Measurements from ENCODE around the gene KLF7.

DNA sequence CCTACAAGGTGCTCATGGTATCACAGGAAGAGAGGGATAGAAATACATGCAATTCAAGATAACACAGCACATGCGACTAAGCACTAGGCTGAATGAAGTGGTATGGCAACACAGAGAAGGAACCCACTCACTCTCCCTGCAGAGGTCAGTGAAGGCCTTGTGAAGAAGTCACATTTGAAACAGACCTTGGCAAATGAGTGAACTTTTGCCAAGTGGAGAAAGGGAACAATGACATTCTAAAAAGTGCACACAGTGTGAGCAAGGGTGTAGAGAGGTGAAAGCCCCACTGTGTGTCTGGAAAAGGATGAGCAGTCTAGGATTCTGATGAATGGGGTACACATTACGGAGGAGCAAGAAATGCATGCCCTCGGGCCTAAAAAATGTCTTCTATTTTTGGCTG lies 23.3 kb downstream of the KLF7 start:
- no peak for TF ChIP-seq EZH2 (IDR thresholded peaks at IDR 0.05)
- TF ChIP-seq CTCF (IDR thresholded peaks at IDR 0.05) = no peak
- TF ChIP-seq EZH2phosphoT487 (IDR thresholded peaks at IDR 0.05) = no peak

Data from neural progenitor cell (in vitro differentiated cells).